Renal cortex interstitium (tissue), 11 donors: ENCODE measurements around the gene NUDT14. TPM values are rescaled to one million over a fixed set of nuclear protein-coding genes. Genes with fewer than 3 reads are reported as not detected.

Source experiments
- DNase-seq, 11 donors: peaks; one replicate each; pipeline ENCODE4 v3.0.0-alpha.2; 2013; ENCODE audit warnings: low read depth in 9 of 11, low spot score in 4 of 11; ENCODE audit errors: extremely low read depth in 1 of 11
- polyA plus RNA-seq, 3 donors: library from polyadenylated mRNA; unstranded; fragments of 120-200 nt; gene quantifications; one replicate each; pipeline ENCODE4 v1.2.1, GENCODE V29; 2013; ENCODE audit not compliant: insufficient read length in 3 of 3

The NUDT14 gene
- polyA plus RNA-seq, 3 donors, result 21.5 to 39.6 (median 36.2) TPM

DNA sequence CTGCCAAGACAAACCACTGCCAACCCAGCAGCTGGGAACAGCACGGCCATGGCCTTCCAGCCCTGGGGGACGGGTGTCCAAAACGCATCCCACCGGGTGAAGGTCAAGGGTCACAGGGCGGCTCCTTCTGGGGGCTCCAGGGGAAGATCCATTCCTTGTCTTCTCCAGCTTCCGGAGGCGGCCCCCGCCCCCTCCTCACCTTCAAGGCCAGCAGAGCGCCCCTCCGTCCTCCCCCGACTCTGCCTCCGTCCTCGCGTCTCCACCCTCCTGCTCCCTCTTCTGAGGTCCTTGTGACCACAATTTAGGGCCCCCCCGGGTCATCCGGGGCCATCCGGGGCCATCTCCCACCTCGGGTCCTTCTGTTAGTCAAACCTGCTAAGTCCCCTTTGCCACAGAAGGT, 3.9 kb upstream of the NUDT14 start:
- DNase-seq, result no peak

DNA sequence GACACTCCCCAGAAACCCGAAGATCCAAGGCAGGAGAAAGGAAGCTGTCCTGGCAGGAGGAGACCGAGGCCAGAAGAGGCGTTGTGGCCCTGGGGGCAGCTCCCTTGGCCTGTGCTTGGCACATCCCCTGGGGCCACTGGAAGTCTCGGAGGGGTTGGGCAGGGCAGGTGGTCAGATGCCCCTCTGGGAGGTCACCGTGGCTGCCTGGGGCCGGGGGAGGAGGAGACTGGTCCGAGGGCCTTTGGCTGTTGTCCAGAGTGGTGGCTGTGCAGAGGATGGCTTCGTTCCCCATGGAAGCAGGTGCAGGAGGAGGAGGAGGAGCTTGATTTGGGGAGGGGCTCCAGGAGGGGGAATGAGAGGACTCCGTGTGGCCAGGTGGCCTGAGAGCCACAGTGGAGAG, 3.3 kb upstream of the NUDT14 start:
- DNase-seq, result no peak

DNA sequence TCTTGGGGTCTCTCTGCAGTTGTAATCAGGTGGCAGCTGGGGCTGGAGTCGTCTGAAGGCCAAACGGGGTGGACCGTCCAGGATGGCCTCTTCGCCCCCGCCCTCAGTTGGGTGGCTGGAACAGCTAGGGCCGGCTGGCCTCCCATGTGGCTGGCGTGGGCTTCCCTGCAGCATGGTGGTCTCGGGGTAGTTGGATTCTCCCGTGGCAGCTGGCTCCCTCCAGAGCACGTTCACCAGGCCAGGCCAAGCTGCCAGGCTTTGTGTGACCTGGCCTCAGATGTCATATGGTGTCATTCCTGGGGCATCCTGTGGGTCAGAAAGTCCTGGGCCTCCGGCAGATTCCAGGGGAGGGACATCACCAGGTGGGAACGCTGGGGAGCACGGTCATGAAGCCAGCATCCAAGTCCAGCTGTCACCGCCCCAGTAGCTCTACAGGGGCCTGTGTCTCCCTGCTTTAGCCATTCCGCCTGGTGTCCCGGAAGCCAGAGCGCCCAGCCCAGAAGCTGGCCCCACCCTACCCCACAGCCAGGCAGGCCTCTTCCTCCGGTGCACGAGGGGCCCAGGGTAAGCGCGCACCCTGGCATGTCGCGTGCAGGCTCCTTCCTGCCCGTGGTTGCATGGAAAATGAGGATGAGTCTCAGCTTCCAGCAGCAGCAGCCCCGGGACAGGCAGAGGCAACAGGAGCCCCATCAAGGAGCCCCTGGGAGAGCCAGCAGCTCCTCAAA, 1.3 kb upstream of the NUDT14 start:
- no peak for DNase-seq

DNA sequence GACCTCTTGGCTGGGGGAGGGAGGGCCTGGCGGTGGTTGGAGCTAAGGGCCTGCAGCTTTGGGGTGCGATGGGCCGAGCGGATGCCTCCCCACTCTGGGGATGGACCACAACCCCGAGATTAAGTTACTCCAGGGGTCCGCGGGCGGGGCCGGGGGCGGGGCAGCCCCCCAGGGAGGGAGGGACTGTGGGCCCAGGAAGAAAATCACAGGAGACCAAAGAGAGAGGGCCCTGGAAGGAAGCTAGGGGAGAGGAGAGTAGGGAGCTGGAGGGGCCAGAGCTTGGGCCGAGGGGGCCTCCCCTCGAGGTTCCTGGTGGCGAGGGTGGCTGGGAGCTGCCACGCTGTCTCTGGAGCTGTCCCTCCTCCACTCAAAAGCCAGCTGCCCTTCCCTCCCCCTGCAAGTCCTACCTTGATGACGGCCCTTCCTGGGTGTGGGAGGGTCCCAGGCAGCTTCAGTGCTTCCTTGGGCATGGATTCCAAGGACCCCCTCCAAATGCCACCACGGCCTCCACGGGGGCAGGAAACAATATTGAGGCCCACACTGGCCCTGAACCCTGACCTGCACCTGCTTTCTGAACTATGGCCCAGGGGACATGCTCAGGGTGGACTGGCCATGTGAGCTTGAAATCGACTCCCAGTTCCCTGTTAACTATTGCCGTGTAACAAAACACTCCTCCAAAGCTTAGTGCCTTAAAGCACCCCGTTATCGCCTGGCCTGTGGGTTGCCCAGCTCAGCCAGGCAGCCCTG, 610 bp upstream of the NUDT14 start:
- no peak for DNase-seq

DNA sequence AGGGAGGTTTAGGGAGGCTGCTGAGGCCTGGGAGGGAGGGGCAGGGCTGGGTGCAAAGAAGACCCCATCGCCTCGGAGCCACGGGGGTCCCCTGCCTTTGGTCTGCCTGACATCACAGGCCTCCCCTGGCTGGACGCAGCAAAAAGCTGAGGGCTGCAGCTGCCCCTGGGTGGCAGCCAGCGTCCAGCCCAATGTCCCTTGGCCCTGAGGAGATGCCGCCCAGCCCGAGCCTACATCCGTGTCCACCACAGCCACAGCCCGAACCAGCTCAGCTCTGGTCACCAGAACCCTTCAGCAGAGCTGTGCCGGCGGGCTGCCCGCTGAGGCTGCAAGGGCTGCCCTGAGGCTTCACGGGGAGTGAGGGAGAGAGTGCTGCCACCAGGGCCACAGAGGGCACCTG, 1.9 kb downstream of the NUDT14 start:
- DNase-seq, result no peak

DNA sequence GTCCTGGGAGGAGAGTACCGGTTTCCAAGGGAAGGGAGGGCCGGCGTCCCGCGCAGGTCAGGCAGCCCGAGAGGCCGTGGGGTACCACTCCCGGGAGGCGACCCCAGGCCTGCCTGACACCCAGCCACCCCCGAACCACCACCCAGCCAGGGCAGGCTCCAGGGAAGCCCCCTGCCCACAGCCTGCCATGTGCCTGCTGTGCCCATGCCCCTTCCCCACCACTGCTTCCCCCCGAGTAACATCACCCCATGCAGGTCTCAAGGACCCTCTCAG, 2.3 kb downstream of the NUDT14 start:
- DNase-seq, result no peak

DNA sequence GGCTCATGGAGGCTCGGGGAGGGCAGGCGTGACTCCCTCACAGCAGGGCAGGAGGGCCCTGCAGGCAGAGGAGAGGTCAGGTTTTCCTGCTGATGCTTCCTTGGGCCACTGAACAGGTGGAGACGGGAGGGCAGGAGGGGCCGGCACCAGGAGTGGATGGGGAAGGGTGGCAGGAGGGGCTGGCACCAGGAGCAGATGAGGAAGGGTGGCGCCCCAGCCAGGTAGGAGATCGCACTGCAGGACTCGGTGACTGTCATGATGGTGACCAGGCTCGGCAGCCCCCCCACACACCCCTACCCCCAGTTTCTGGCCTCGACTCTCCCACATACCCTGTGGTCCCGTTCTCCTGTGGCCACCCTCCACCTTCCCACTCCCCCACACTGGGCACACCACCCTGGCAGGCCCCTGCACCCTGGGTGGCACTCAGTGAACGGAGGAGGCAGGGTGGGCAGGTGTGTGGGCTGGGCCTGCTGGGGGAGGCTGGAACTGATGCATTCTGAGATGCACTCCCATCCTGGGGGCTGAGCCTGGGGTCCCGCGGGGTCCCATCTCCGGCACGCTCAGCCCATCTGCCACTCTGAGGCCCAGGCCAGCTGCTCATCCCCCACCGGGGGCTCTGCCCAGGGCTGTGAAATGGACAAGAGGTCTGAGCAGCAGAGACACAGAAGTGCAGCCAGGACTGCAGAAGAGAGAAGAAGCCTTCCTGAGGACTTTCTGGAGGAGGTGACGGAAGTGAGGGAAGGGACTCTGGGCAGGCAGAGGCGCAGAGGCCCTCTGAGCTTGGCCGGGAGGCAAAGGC, 2.8 kb downstream of the NUDT14 start:
- DNase-seq, result no peak

DNA sequence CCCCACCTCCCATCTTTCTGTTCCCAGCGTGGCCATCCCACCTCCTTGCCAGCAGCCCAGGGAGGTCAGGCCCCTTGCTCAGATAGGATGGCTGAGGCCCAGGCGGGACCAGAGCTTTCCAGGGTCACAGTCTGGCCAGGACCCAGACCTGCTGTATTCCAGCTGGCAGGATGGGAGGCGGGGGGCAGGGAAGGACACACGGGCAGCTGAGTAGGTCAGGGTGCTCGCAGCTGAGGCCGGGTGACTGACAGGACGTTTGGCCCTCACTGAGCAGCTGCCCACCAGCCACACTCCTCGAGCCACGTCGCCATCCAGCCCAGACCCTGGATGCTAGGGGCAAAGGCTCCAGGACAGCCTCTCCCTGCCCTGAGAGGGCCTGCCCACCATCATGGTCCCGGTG, 4.0 kb downstream of the NUDT14 start:
- no peak for DNase-seq

DNA sequence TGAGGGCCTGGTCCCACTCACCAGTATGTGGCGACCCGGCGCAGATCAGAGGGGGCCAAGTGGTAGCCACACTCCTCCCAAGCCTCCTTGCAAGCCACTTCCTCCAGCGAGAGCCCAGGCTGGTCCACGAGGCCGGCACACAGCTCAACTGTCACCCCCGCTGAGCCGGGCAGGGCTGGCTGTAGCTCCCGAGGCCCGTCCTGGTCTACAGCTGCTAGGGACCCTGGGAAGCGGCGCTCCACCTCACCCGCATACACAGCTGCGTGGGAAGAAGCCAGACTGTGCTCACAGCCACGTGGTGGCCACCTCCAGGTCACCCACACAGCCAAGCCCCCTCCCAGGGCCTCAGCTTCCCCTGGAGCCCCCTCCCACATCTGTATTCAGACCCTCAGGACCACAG, 4.6 kb downstream of the NUDT14 start:
- DNase-seq, result no peak

DNA sequence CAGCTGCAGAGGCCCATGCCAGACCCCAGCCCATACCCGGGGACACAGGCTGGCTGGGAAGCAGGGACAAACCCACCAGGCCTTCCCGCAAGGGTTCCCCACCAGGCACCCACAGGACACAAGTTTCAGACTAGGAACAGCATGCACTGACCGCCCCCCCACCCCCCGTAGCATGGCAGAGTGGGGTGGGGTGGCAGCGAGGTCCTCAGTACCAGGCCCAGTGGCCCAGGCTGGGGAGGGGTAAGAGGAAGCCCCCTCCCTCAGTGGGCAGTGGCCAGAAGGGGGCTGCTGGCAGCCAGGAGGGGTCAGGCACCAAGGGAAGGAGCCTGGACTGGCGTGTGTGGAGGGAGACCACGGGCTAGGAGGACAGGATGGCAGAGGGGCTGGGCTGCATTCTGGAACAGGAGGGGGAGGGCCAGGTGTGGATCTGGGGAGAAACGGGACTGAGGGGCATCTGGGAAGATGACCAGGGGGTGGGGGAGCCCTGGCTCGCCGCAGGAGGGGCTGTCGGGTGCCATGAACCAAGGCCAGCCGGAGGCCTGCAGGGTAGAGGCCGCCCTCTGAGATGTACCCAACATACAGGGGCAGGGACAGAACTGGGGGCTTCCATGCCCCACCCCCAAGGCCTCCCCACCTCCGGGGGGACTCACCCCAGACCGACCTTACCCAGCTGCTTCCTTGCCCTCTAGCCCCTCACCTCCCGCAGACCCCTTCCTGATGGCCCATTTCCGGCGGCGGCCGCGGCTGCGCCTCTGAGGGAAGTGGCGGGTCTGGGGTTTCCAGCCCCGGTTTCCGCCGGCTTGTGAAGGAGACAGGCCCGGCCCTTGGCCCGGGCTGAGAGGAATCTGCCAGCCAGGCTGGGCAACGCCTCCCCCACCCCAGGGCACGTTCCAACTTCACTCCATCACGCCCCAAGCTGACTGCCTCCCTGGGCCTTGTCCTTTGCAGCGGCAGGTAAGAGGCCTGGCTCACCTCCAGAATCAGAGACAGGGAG, 6.9 kb downstream of the NUDT14 start:
- no peak for DNase-seq

DNA sequence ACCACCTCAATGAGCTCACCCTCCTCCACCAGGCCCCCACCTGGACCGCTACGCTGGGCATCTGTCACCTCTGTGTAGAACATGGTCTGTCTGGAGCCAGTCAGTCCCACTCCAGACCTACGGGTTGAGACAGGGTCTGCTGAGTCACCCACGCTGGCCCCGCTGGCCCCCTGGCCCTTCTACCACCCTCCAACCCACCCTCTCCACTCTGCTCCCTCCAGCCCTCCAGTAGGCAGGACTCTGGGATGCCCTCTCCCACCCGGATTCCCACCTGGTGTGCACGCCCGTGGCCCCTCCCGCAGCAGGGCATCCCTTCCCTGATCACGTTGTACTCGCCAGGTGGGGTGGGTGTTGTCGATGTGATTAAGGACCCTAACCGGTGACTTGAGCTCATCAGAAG, 8.0 kb downstream of the NUDT14 start:
- no peak for DNase-seq

DNA sequence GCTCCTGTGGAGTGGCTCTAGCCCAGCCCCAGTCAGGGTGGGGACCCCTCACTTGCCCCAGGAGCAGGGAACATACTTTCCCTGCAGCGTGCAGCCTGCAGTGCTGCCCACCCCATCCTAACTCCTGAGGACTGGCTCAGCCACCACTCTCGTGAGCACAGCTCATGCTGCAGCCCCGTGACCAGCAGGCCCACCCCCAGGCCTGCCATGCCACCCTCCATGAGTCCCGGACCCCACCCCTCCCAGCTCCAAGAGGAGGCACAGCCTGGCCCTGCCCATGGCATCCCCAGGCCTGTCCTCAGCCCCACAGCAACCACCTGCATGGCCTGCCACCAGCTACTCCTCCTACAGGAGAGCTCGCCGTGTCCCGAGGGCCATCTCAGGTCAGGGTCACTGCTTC, 8.6 kb downstream of the NUDT14 start:
- DNase-seq, result no peak

DNA sequence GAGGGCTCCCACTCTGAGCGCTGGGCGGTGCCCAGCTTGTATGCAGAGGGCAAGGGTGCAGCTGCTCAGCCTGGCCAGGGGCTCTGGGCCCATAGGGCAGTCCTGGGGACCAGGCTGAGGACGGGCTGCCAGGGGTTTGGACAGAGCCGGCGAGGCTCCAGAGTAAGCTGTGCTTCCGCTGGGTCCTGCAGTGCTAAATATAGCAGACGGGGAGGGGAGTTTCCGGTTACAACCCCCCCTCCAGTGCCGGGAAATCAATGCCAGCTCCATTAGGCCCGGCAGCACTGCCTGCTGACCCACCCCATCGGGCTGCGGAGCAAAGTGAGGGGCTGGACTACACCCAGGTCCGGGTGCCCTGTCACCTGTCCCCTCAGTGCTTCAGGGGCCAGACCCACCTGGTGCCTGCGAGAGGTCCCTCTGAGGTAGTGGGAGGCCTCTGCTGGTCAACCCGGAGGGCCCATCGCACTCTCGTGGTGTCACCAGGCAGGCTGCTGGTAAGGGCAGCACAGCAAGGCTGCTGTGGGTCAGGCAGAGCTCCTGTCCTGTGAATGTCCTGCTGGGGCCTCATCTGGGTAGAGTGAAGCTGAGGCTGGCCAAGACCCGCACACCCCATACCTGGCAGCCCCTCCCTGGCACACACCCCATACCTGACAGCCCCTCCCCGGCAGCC, 10.0 kb downstream of the NUDT14 start:
- DNase-seq, result no peak

DNA sequence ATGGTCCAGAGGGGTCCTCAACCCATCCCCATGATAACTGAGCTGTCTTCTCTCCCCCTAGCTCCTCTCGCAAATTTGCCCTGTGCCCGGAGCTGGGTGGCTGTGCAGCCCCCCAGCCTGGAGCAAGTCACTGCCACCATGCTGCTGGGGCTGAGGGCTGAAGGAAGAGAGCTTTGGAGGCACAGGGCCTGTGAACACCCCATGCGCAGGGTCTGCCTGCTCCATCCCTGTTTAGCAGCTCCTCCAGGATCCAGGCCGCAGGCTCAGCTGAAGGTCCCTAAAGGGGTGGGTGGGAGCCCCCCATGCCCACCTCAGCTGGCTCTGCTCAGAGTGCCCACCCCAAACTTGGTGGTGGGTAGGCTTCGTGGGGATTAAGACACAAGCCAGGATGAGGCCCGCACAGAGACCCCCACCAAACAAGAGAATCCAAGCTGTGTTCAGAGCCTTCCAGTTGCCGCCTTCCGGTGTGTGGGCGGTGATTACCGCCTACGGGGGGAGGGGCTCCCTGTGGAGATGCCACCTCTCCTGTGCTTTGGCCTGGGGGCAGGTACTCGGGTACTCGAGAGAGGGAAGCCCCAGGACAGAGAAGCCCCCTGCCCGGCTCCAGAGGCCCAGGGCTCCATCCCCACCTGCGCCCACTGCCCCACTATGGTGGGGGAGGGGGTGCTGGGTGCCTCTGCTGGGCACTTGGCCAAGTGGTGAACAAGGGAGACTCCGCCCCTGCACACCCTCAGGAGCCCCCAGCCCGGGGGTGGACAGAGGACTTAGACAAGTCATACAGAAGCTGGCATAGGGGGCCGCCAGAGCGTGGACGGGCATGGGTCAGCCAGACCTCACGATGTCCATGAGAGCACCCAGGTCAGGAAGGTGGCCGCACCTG, 11.1 kb downstream of the NUDT14 start:
- DNase-seq, result no peak

DNA sequence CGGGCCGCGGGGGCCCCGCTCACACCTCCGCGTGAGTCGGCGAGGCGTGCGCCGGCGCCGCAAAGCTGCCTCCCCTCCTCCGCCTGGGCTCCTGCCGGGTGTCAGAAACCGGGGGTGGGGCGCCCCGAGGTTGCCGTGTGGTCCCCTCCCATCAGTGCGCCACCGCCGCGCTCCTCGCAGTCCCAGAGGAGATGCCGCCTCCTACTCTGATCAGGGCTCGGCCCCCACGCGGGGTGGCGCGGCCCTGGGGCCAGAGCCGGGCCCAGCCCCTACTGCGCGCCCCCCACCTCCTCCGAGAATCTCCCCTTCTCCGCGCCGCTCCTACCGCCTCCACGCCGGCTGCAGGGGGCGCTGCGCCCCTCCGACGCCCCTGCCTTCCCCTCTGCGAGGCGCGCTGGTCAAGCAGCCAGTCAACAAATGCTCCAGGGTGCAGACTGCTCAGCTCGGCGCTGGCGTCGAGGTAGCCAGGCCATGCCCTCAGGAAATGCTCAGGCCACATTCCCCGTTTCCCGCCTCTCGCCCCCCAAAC, 12.1 kb downstream of the NUDT14 start:
- DNase-seq, result no peak

DNA sequence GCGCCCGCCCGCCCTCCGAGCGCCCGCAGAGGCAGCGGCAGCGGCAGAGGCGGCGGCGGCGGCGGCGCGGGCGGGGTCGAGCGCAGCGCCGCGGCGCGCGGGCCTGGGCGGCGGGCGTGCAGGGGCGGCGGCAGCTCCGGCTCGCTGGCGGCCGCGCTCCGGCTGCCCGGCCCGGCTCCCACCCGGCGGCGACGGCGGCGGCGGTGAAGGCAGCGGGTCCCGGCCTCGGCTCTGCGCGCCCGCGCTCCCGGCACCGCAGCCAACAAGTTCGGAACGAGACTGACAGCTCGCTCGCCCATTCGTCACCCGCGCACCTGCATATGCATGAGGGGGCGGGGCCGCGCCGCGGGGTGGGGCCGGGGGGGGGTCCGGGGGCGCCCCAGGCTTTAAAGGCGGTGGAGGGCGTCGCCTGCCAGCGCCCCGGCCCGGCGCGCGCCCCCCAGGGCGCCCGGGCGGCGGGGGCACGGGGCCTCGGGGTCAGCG, 12.6 kb downstream of the NUDT14 start, which contains the start of gene JAG2:
TSS of gene JAG2 (minus strand) at position 281 of the 483 bp plus-strand sequence. CDS start 356 bp downstream, outside the sequence.
- no peak for DNase-seq

DNA sequence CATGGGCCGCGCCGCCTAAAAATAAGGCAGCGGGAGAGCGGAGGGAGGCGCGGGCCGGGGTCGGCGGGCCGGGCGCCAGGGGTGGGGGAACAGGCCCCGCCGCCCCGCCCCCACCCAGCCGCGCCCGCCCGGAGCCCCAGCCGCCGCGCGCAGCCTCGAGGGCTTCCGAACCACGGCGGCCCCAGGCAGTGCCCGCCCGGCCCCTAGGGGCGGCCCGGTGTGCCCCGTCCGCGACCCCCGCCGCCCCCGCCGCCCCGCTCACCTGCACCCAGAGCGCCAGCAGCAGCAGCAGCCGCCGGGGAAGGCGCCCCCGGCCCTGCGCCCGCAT, 13.1 kb downstream of the NUDT14 start:
- DNase-seq, result no peak
